AG09319 (cell line): ENCODE measurements around the gene DIP2C.

Experiments
- DNase-seq: peaks from one replicate; pipeline ENCODE4 v3.0.0-alpha.2; 2010; ENCODE audit warnings: low read depth; ENCODE audit errors: extremely low read depth
- CTCF ChIP-seq: IDR thresholded peaks from 2 replicates; pipeline ENCODE4 v1.5.1; 2011; ENCODE audit warnings: low read depth, mild to moderate bottlenecking, inconsistent platforms, low read length, moderate library complexity

Gene DIP2C

GRCh38 chr10:509361-510102 lies 179.9 kb downstream of the DIP2C start:
- DNase-seq, result no peak
- no peak for TF ChIP-seq CTCF

- DNase-seq, result no peak
- TF ChIP-seq CTCF, result no peak
These were observed 180.7 kb downstream of the DIP2C start for GRCh38 chr10:508726-509125.

DNA sequence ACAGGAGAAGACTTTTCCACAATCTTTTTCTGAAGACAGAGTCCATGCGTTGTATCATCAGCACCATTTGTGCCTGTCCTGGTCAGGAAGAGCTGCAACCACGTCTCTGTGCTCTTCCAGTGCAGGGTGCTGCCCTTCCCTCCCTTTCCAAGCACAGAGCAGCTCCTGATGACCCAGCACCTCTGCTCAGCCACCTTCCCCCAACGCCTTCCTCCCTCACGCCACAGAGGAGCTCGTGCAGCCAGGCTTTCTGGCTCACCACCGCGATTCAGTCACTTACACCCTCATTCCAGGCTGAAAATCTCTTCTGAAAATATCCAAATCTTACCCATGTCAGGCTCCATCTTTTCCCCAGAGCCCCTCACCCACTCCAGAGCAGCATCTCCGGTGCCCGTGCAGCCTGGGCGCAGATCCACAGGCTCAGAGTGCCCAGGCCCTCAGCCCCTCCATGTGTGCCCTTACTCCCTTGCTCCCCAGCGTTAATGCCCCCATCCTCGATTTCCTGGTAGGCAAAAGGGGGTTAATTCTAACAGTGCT lies 181.5 kb downstream of the DIP2C start:
- no peak for TF ChIP-seq CTCF
- no peak for DNase-seq

DNA sequence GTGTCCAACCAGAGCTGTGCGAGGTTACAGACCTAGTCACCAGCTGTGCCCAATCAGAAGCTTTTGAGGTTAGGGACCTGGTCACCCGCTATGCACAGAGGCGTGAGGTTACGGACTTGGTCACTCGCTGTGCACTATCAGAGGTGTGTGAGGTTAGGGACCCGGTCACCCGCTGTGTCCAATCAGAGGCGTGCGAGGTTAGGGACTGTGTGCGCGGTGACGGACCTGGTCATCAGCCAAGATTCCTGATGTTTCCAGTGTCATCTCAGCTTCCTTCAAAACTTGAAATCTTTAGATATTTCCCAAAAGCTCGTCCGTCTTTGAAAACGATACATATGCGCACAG lies 182.1 kb downstream of the DIP2C start:
- no peak for TF ChIP-seq CTCF

DNA sequence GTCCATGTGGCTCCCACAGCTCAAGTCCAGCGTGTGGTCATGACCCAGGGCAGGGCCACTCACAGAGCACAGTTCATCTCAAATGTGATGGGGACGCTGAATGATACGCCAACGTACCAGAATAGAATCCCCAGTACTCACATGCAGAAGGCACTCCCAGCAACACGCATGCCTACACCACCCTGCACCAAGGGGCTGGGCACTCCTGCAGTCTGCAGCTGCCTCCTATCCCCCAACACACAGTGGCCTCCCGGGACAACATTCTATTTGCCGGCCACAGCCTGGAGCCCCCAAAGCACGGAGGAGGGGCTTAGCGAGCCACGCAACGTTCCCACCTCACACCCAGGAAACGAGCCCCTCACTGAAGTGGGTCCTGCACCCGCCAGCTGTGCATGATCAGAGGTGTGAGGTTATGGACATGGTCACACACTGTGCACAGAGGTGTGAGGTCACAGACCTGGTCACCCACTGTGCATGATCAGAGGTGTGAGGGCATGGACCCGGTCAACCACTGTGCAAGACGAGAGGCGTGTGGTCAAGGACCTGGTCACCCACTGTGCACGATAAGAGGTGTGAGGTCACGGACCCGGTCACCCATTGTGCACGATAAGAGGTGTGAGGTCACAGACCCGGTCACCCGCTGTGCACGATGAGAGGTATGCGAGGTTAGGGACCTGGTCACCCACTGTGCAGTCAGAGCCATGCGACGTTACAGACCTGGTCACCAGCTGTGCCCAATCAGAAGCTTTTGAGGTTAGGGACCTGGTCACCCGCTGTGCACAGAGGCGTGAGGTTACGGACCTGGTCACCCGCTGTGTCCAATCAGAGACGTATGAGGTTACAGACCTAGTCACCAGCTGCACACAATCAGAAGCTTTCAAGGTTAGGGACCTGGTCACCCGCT lies 182.8 kb downstream of the DIP2C start:
- TF ChIP-seq CTCF, result no peak

More for the DNA sequence above, 182.1 kb downstream of the DIP2C start:
- no peak for DNase-seq

DNA sequence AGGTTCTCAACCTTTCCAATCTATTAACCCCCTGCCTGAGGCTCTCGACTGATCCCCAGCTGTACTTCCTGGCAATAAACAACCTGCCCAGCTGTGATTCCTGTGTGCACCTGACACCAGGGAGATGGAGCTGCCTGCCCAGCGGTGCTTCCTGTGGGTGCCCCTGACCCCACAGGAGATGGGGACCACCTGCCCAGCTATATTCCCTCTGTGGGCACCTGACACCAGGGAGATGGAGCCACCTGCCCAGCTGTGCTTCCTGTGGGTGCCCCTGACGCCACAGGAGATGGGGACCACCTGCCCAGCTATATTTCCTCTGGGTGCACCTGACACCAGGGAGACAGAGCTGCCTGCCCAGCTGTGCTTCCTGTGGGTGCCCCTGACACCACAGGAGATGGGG lies 184.0 kb downstream of the DIP2C start:
- TF ChIP-seq CTCF, result no peak
- DNase-seq, result no peak

More for the DNA sequence above, 182.8 kb downstream of the DIP2C start:
- no peak for DNase-seq

- no peak for DNase-seq
- no peak for TF ChIP-seq CTCF
These were observed 184.7 kb downstream of the DIP2C start for GRCh38 chr10:504806-505205.
